ENCODE measurements around the gene FRAS1. TPM values are rescaled to one million over a fixed set of nuclear protein-coding genes. Genes with fewer than 3 reads are reported as not detected.

Gene FRAS1
- total and polyA plus RNA-seq, 2 of the 8 experiments (the other 6 are each of a cell fraction or from before 2014, with no cell fraction given) = 38.5 to 109 TPM

- TF ChIP-seq E2F6 (IDR thresholded peaks at IDR 0.05) (no peak), RNF2 (IDR thresholded peaks at IDR 0.05; ENCODE audit: borderline replicate concordance, low read depth, low read length, missing control alignments, poor library complexity, severe bottlenecking) (no peak), SIX5 (IDR thresholded peaks at IDR 0.05; ENCODE audit: low read depth, low read length) (no peak)
- TF ChIP-seq, protein P1, sequence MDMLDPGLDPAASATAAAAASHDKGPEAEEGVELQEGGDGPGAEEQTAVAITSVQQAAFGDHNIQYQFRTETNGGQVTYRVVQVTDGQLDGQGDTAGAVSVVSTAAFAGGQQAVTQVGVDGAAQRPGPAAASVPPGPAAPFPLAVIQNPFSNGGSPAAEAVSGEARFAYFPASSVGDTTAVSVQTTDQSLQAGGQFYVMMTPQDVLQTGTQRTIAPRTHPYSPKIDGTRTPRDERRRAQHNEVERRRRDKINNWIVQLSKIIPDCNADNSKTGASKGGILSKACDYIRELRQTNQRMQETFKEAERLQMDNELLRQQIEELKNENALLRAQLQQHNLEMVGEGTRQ (IDR thresholded peaks at IDR 0.05; ENCODE audit: low read length) = no peak
Observed at GRCh38 chr4:78217557-78217956, 160.4 kb downstream of the FRAS1 start (continued).

Data from H1 (cell line).